ENCODE results near the gene ZDHHC21.

GRCh38 chr9:14702200-14702720 lies 9.0 kb upstream of the ZDHHC21 start:
- TF ChIP-seq CTCF (IDR thresholded peaks at IDR 0.05) (no peak), POLR2A (IDR thresholded peaks at IDR 0.05) (no peak)

Measured in thyroid gland (tissue), 4 donors.